Vagina (tissue), 2 donors: ENCODE measurements around the gene DNAJC30. TPM values are rescaled to one million over a fixed set of nuclear protein-coding genes. Genes with fewer than 3 reads are reported as not detected.
"Not testable (repeated sequence)": the region's sequence is repeated elsewhere in the genome, so short reads cannot be mapped to it uniquely, and the experiment has no call there.

ENCODE experiments used
- DNase-seq, 2 donors: peaks; one replicate each; pipeline ENCODE4 v3.0.0-alpha.2; 2017; ENCODE audit errors: extremely low spot score in 2 of 2
- H3K27ac ChIP-seq: fragments of 200-600 bp; sonication (generic); one replicate; pipeline ENCODE4 v1.5.1; 2019
- H3K27me3 ChIP-seq: fragments of 200-600 bp; sonication (generic); one replicate; pipeline ENCODE4 v1.5.1; 2019
- H3K36me3 ChIP-seq, 2 donors: fragments of 200-600 bp; sonication (generic); one replicate each; pipeline ENCODE4 v1.5.1; 2017 to 2019
- H3K4me1 ChIP-seq: fragments of 200-600 bp; sonication (generic); one replicate; pipeline ENCODE4 v1.5.1; 2019
- H3K4me3 ChIP-seq, 2 donors: fragments of 200-600 bp; sonication (generic); 1 replicate in 1 of 2; 2 replicates in 1 of 2; pipeline ENCODE4 v1.5.1; 2016 to 2019
- H3K9me3 ChIP-seq: fragments of 200-600 bp; sonication (generic); one replicate; pipeline ENCODE4 v1.5.1; 2019
- POLR2A ChIP-seq, 2 donors: fragments of 450-650 bp; IDR thresholded peaks; one replicate each; pipeline ENCODE4 v1.6.1; 2017; ENCODE audit warnings: antibody characterized with exemption in 2 of 2, mild to moderate bottlenecking in 2 of 2, moderate library complexity in 2 of 2
- POLR2AphosphoS5 ChIP-seq, 2 donors: sonication (generic); formaldehyde crosslinking; IDR thresholded peaks; one replicate each; pipeline ENCODE4 v1.9.0; 2017; ENCODE audit warnings: antibody characterized with exemption in 2 of 2, mild to moderate bottlenecking in 2 of 2, low read depth in 1 of 2; ENCODE audit not compliant: insufficient read depth in 1 of 2
- intact Hi-C: fragments of 100-400 bp; cut with DNase I; formaldehyde crosslinking; loops from one replicate; pipeline ENCODE4 v1.15.1; 2023
- total RNA-seq: library from RNA; depleted of rRNA; stranded (reverse); fragments of >200 nt; gene quantifications from one replicate; pipeline ENCODE4 v1.2.3, GENCODE V29; 2016
- TF ChIP-seq, protein P1 (sequence below), 3 experiments: fragments of 450-650 bp in 2 of 3; fragments of 200-600 bp in 1 of 3; sonication (generic) in 1 of 3; IDR thresholded peaks; one replicate each; pipeline ENCODE4 v1.5.1; 2017 to 2019; ENCODE audit warnings: antibody characterized with exemption in 3 of 3, mild to moderate bottlenecking in 2 of 3, moderate library complexity in 2 of 3

Gene DNAJC30
- total RNA-seq, 1 donor from 2014 or later, result 7.1 TPM

DNA sequence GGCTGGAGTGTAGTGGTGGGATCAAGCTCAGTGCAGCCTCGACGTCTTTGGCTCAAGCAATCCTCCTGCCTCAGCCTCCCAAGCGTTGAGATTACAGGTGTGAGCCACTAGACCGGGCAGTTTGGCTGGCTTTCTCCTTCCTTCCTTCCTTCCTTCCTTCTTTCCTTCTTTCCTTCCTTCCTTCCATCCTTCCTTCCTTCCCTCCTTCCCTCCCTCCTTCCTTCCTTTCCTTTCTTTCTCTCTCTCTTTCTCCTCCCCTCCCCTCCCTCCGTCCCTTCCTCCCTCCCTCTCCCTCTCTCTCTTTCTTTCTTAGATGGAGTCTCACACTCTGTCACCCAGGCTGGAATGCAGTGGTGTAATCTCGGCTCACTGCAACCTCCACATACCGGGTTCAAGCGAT, 23.3 kb downstream of the DNAJC30 start:
- H3K4me1 ChIP-seq, result no peaks in the 10 kb centered on the region
- TF ChIP-seq POLR2A (IDR thresholded peaks at IDR 0.05) (no peak), POLR2AphosphoS5 (IDR thresholded peaks at IDR 0.05; ENCODE audit: insufficient read depth in 1 of 2, low read depth in 1 of 2) (no peak)
- TF ChIP-seq, protein P1, sequence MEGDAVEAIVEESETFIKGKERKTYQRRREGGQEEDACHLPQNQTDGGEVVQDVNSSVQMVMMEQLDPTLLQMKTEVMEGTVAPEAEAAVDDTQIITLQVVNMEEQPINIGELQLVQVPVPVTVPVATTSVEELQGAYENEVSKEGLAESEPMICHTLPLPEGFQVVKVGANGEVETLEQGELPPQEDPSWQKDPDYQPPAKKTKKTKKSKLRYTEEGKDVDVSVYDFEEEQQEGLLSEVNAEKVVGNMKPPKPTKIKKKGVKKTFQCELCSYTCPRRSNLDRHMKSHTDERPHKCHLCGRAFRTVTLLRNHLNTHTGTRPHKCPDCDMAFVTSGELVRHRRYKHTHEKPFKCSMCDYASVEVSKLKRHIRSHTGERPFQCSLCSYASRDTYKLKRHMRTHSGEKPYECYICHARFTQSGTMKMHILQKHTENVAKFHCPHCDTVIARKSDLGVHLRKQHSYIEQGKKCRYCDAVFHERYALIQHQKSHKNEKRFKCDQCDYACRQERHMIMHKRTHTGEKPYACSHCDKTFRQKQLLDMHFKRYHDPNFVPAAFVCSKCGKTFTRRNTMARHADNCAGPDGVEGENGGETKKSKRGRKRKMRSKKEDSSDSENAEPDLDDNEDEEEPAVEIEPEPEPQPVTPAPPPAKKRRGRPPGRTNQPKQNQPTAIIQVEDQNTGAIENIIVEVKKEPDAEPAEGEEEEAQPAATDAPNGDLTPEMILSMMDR (IDR thresholded peaks at IDR 0.05), result no peak
- DNase-seq, result no peak
- intact Hi-C loops, result loop anchor here (10.0 kb wide), 1 partner anchor 55 kb away; no protein-coding TSS in a partner anchor
- no peak overlapping the region for H3K4me3 ChIP-seq
- no peaks in the 10 kb centered on the region for H3K9me3 ChIP-seq
- no peaks in the 10 kb centered on the region for H3K27me3 ChIP-seq
- H3K36me3 ChIP-seq, result no peaks in the 10 kb centered on the region
- no peak overlapping the region for H3K27ac ChIP-seq

DNA sequence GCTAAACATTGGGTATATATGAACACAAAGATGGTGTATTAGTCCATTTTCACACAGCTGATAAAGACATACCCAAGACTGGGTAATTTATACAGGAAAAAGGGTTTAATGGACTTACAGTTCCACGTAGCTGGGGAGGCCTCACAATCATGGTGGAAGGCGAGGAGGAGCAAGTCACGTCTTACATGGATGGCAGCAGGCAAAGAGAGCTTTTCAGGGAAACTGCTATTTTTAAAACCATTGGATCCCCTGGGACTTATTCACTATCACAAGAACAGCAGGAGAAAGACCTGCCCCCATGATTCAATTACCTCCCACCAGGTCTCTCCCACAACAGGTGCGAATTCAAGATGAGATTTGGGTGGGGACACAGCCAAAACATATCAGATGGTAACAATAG, 27.9 kb downstream of the DNAJC30 start:
- H3K4me1 ChIP-seq, H3K9me3 ChIP-seq, H3K4me3 ChIP-seq, H3K36me3 ChIP-seq, H3K27ac ChIP-seq, intact Hi-C loops, H3K27me3 ChIP-seq, DNase-seq: not testable (repeated sequence)

DNA sequence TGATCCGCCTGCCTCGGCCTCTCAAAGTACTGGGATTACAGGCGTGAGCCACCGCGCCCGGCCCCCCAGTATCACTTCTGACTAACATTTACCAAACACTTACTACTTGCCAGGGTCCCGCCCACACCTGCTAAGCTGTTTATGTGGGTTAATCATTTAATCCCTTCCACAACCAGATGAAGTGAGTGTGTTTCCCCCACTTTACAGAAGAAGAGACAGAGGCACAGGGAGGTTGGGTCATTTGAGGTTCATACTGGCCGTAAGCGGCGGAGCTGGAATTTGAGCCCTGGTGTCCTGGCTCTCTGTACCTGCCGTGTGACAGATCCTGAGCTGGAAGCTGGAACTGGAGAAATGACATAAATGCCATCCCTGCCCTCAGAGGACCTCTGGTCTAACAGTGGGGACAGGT, 30.7 kb downstream of the DNAJC30 start:
- no peak for TF ChIP-seq POLR2A (IDR thresholded peaks at IDR 0.05)
- TF ChIP-seq, protein P1 (IDR thresholded peaks at IDR 0.05), result no peak
- TF ChIP-seq POLR2AphosphoS5 (IDR thresholded peaks at IDR 0.05; ENCODE audit: insufficient read depth in 1 of 2, low read depth in 1 of 2), result no peak
- H3K4me1 ChIP-seq, result peaks cover 7% of the 10 kb centered on the region
- no peak overlapping the region for H3K27ac ChIP-seq
- intact Hi-C loops, result no loop called here
- H3K9me3 ChIP-seq, result no peaks in the 10 kb centered on the region
- H3K4me3 ChIP-seq, result no peak overlapping the region
- no peaks in the 10 kb centered on the region for H3K36me3 ChIP-seq
- H3K27me3 ChIP-seq, result no peaks in the 10 kb centered on the region
- no peak for DNase-seq

DNA sequence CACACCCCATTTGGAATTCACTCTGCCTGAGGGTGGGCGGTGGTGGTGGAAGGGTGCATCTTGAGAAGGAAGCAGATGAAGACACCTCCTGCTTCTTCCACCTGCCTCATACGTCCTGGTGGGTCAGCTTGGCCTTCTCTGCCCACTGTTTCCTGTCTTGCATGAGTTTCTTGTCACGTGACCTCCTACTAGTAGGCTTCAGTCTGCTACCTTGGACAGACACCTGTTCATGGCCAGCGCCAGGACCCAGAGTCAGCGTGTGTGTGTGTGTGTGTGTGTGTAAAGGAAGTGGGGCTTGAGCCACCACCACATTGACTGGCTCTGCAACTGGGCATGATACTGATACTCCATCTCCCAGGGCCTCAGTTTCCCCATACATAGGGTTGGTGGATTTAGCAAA, 32.7 kb downstream of the DNAJC30 start:
- H3K27ac ChIP-seq, result no peak overlapping the region
- H3K4me1 ChIP-seq, result peaks cover 7% of the 10 kb centered on the region
- intact Hi-C loops, result no loop called here
- H3K9me3 ChIP-seq, result no peaks in the 10 kb centered on the region
- DNase-seq, result no peak
- no peaks in the 10 kb centered on the region for H3K36me3 ChIP-seq
- H3K4me3 ChIP-seq, result no peak overlapping the region
- TF ChIP-seq POLR2A (IDR thresholded peaks at IDR 0.05) (no peak), POLR2AphosphoS5 (IDR thresholded peaks at IDR 0.05; ENCODE audit: insufficient read depth in 1 of 2, low read depth in 1 of 2) (no peak)
- TF ChIP-seq, protein P1 (IDR thresholded peaks at IDR 0.05), result no peak
- H3K27me3 ChIP-seq, result no peaks in the 10 kb centered on the region

DNA sequence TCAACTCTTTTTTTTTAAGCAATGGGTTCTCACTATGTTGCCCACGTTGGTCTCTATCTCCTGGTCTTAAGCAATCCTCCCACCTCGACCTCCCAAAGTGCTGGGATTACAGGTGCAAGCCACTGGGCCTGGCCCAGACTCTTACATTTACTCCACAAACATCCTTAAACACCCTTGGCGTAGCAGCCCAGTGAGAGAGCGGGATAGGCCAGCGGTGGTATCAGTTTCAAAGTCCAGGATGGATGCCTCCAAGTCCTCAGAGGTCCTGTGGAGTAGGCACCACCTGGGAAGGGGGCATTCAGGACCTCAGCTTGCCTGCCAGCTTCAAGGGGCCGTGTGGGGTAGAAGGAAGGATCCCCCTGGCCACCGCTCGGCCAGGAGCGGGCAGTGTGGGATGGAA, 33.7 kb downstream of the DNAJC30 start:
- no peak overlapping the region for H3K4me3 ChIP-seq
- H3K27me3 ChIP-seq, result no peaks in the 10 kb centered on the region
- no peak overlapping the region for H3K27ac ChIP-seq
- DNase-seq, result no peak
- no peaks in the 10 kb centered on the region for H3K9me3 ChIP-seq
- TF ChIP-seq POLR2A (IDR thresholded peaks at IDR 0.05) (no peak), POLR2AphosphoS5 (IDR thresholded peaks at IDR 0.05; ENCODE audit: insufficient read depth in 1 of 2, low read depth in 1 of 2) (no peak)
- TF ChIP-seq, protein P1 (IDR thresholded peaks at IDR 0.05), result no peak
- H3K4me1 ChIP-seq, result peaks cover 7% of the 10 kb centered on the region
- intact Hi-C loops, result no loop called here
- H3K36me3 ChIP-seq, result no peaks in the 10 kb centered on the region
